ENCODE data around the gene FLYWCH1.

GRCh38 chr16:2992383-2993081 lies 80.8 kb downstream of the FLYWCH1 start:
- TF ChIP-seq GLIS3 (CRISPR knock-in tag; IDR thresholded peaks at IDR 0.05) (no peak), RARB (CRISPR knock-in tag; IDR thresholded peaks at IDR 0.05) (no peak), CSDC2 (CRISPR knock-in tag; IDR thresholded peaks at IDR 0.05) (no peak), ZFP3 (CRISPR knock-in tag; IDR thresholded peaks at IDR 0.05) (no peak), ZNF8 (CRISPR knock-in tag; IDR thresholded peaks at IDR 0.05) (no peak), ESRRG (CRISPR knock-in tag; IDR thresholded peaks at IDR 0.05) (no peak), SNAI2 (CRISPR knock-in tag; IDR thresholded peaks at IDR 0.05) (no peak)
